KOPT-K1 (cell line): Measurements from ENCODE around the gene SH3D21.

Source experiments
- H3K27ac ChIP-seq: fragments of 200-600 bp; sonication (generic); 2 replicates; pipeline ENCODE4 v1.5.1; 2016; ENCODE audit warnings: antibody characterized with exemption, mild to moderate bottlenecking, low read depth, low read length; ENCODE audit not compliant: poor library complexity, severe bottlenecking
- H3K36me3 ChIP-seq: fragments of 200-600 bp; sonication (generic); 2 replicates; pipeline ENCODE4 v1.5.1; 2017; ENCODE audit warnings: antibody characterized with exemption, mild to moderate bottlenecking, low read length, moderate library complexity; ENCODE audit not compliant: insufficient read depth
- H3K9me3 ChIP-seq: fragments of 200-600 bp; sonication (generic); 2 replicates; pipeline ENCODE4 v1.5.1; 2017; ENCODE audit warnings: antibody characterized with exemption, low read length, mild to moderate bottlenecking; ENCODE audit not compliant: insufficient read depth, poor library complexity, severe bottlenecking

Gene SH3D21

GRCh38 chr1:36287595-36287994 is 18.6 kb upstream of the SH3D21 start:
- Histone ChIP-seq H3K27ac (no peak overlapping the region), H3K9me3 (no peaks in the 10 kb centered on the region), H3K36me3 (peaks cover 100% of the 10 kb centered on the region)

DNA sequence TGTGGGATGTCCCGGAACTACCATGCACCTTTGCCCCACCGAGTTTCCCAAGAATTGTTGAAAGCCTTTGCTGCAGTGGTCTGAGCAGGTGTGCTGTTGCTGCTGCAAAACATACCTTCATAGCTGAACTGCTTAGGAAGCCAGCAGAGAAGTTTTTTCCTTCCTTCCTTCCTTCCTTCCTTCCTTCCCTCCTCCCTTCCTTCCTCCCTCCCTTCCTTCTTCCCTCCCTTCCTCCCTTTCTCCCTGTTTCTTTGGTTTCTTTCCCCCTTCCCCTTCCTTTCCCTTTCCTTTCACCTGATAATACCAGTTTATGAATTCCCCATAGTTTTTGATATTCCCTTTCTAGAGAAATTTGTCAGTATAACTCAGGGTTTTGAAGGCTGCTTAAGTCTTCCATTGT is 10.8 kb upstream of the SH3D21 start:
- H3K36me3 ChIP-seq: peaks cover 100% of the 10 kb centered on the region
- H3K27ac ChIP-seq: no peak overlapping the region
- H3K9me3 ChIP-seq: no peaks in the 10 kb centered on the region

DNA sequence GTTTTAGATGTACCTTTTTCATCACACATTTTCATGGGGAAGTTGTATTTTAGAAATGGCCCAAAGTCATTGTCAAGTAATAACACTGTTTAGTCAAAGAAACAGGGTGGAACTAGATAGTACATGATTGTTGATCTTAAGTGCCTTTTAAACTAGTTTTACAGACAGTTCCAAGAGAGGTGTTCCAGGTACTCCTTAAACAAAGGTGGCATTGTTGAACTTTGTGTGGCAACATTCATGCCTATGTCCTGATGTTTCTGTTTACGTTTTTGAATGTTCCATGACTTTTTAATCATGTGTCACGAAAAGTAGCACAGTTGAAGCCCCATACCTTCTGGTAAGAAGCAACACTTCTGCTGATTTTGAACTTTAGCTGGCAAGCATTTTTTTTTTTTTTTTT is 9.1 kb upstream of the SH3D21 start:
- H3K9me3 ChIP-seq: no peaks in the 10 kb centered on the region
- H3K27ac ChIP-seq: no peak overlapping the region
- peaks cover 100% of the 10 kb centered on the region for H3K36me3 ChIP-seq

DNA sequence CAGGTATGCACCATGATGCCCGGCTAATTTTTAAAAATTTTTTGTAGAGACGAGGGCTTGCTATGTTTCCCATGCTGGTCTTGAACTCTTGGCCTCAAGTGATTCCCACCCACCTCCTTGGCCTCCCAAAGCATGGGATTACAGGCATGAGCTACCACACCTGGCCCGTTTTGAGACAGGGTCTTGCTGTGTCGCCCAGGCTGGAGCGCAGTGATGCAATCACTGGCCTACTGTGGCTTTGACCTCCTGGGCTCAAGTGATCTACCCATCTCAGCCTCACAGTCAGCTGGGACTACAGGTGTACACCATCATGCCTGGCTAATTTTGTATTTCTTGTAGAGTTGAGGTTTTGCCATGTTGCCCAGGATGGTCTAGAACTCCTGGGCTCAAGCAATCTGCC is 7.5 kb upstream of the SH3D21 start:
- Histone ChIP-seq H3K27ac (no peak overlapping the region), H3K36me3 (peaks cover 100% of the 10 kb centered on the region), H3K9me3 (no peaks in the 10 kb centered on the region)

GRCh38 chr1:36300526-36300925 is 5.6 kb upstream of the SH3D21 start:
- peaks cover 97% of the 10 kb centered on the region for H3K36me3 ChIP-seq
- no peak overlapping the region for H3K27ac ChIP-seq
- no peaks in the 10 kb centered on the region for H3K9me3 ChIP-seq

DNA sequence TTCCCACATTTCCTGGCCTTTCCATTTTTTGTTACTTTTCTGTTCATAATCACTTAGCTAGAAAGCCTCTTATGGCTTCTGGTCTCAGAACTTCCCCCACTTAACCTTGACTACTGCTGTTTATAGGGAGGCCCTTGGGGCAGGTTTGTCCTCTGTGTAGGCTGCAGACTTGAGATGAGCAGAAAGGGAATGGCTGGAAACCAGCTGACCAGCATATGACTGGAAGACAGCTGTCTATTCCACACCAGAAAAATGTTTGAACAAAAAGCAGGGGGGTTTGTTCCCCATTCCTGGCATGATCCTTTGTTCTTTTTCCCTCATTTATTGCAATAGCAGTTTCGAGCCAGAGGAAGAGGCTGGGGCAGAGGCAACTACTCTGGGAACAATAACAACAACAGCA is 4.9 kb upstream of the SH3D21 start:
- Histone ChIP-seq H3K36me3 (peaks cover 97% of the 10 kb centered on the region), H3K27ac (no peak overlapping the region), H3K9me3 (no peaks in the 10 kb centered on the region)

DNA sequence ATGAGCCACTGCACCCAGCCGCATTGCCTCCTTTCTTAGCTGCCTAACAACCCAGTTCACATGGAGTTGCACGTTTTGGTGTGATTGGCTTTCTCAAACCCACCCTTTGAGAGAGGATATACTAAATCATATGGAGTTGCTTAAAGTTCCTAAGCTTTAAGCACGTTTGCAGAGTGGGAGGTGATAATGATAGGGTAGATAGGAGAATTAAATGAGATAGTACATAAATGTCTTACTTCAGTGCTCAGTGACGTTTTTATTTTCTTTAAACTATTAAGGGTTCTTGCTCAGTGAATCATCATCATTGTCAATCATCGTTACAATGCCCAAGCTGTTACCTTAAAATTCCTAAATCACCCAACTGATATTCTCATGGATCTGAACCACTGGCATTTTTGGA is 2.9 kb upstream of the SH3D21 start:
- Histone ChIP-seq H3K27ac (no peak overlapping the region), H3K36me3 (peaks cover 79% of the 10 kb centered on the region), H3K9me3 (no peaks in the 10 kb centered on the region)

GRCh38 chr1:36303650-36304360 is 2.4 kb upstream of the SH3D21 start:
- no peak overlapping the region for H3K27ac ChIP-seq
- H3K36me3 ChIP-seq: peaks cover 73% of the 10 kb centered on the region
- no peaks in the 10 kb centered on the region for H3K9me3 ChIP-seq

GRCh38 chr1:36304521-36304920 is 1.6 kb upstream of the SH3D21 start:
- no peaks in the 10 kb centered on the region for H3K9me3 ChIP-seq
- no peak overlapping the region for H3K27ac ChIP-seq
- peaks cover 66% of the 10 kb centered on the region for H3K36me3 ChIP-seq

DNA sequence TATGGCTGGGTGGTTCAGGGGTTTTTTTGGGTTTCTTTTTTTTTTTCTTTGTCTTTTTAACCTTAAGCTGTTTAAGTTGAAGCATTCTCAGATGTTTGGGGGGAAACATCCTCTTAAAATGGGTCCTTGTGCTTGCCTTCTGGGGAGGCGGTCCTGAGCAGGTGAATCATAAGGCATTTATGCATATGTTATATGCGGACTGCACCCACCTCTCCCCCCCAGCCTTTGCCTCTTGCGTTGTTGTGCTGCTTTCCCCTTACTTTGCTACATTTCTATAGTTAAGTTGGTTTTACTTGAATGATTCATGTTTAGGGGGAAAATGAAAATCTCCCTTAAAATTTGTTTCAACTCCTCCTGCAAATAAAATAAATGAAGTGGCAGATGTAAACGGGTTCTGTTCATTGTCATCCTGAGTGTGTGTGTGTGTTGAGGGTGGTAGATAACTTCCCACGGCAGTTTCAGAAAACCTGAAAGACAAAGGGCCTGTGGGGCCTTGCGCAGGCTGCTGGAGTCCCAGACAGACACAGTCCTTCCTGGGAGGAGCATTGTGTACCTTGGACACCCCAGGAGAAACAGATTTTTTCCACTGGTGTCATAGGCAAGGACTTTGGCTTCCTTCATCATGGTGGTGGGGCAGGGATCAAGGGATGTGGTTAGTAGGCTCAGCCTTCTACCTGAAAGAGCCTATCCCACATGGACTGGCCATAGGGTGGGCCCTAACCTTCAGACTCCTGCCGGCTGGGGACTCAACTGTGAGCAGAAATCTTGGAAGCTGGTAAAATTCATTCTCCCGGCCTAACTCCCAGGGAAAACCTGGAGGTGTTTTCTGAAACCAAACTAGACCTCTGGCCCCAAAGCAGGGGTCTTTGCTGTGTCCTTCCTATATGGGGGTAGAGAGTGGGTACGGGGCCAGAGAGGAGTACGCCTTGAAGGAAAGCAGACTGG is 926 bp upstream of the SH3D21 start:
- Histone ChIP-seq H3K9me3 (no peaks in the 10 kb centered on the region), H3K27ac (no peak overlapping the region), H3K36me3 (peaks cover 59% of the 10 kb centered on the region)

GRCh38 chr1:36305915-36306209 is 306 bp upstream of the SH3D21 start:
- H3K9me3 ChIP-seq: no peaks in the 10 kb centered on the region
- H3K36me3 ChIP-seq: peaks cover 52% of the 10 kb centered on the region
- no peak overlapping the region for H3K27ac ChIP-seq

DNA sequence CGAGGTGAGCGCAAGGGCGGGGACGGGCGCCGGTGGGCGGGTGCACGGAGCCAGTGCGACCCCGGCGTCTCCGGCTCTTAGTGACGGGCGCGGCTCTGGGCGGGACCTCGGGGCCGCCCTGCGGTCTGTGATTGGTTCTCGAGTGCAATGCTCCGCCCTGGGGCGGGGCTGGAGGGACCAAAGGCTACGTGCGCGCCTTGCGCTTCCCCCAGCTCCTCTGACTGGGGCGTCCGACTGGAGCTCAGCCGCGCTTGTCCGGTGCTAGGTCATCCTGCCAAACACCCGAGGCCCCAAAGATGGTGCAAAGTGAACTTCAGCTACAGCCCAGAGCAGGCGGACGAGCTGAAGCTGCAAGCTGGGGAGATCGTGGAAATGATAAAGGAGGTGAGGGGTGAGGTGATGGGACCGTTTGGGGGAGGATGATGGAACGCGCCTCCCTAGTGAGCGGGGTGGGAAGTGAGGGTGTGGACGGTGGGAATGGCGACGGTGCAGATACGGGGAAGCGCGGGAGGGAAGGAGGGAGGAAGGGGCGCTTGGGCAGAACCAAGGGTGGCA is 811 bp downstream of the SH3D21 start:
- Histone ChIP-seq H3K27ac (peak overlapping the region; percentile 33), H3K9me3 (no peaks in the 10 kb centered on the region), H3K36me3 (peaks cover 41% of the 10 kb centered on the region)

- Histone ChIP-seq H3K9me3 (no peaks in the 10 kb centered on the region), H3K36me3 (peaks cover 33% of the 10 kb centered on the region), H3K27ac (no peak overlapping the region)
Measured at GRCh38 chr1:36307601-36308330, 1.6 kb downstream of the SH3D21 start.

- H3K27ac ChIP-seq: no peak overlapping the region
Measured at GRCh38 chr1:36309397-36309796, 3.2 kb downstream of the SH3D21 start.

GRCh38 chr1:36320291-36320761 is 14.2 kb downstream of the SH3D21 start:
- H3K36me3 ChIP-seq: no peaks in the 10 kb centered on the region
- no peak overlapping the region for H3K27ac ChIP-seq
- H3K9me3 ChIP-seq: no peaks in the 10 kb centered on the region

More at GRCh38 chr1:36309397-36309796, 3.2 kb downstream of the SH3D21 start:
- H3K36me3 ChIP-seq: peaks cover 17% of the 10 kb centered on the region
- no peaks in the 10 kb centered on the region for H3K9me3 ChIP-seq
